Ishikawa (cell line): Measurements from ENCODE around the gene RNF114.

Experiments
- RAD21 ChIP-seq: IDR thresholded peaks from 2 replicates; pipeline ENCODE4 v1.6.1; 2012; ENCODE audit warnings: low read depth
- YY1 ChIP-seq: IDR thresholded peaks from 2 replicates; pipeline ENCODE4 v1.6.1; 2012; ENCODE audit warnings: low read depth
- ZBTB7A ChIP-seq: IDR thresholded peaks from 2 replicates; pipeline ENCODE4 v1.6.1; 2012; ENCODE audit warnings: low read depth
- TF ChIP-seq, protein P1 (sequence below): IDR thresholded peaks from 2 replicates; pipeline ENCODE4 v1.6.1; 2012

DNA sequence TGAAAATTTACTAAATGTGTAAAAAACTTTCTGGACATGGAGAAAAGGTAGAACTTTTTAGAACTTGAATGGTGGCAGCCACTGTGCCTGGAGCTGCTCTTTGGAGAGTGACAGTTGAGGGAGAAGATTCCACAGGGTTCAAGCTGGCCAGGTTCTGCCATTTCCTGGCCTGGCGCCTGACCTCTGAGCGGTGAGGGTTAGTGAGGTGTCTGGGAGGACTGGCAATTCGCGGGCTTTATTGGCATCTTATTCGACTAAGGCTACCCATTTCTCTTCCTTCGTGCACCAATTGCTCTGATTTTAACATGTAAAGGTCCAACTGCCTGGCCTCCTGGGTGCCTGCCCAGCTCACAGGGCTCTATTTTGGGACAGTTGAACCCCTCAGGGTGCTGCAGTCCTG, 49.0 kb downstream of the RNF114 start:
- TF ChIP-seq ZBTB7A (no peak), RAD21 (no peak), YY1 (no peak)
- TF ChIP-seq, protein P1, sequence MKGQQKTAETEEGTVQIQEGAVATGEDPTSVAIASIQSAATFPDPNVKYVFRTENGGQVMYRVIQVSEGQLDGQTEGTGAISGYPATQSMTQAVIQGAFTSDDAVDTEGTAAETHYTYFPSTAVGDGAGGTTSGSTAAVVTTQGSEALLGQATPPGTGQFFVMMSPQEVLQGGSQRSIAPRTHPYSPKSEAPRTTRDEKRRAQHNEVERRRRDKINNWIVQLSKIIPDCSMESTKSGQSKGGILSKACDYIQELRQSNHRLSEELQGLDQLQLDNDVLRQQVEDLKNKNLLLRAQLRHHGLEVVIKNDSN = no peak
